HG02763 (cell line): ENCODE data around the gene WAPL.

Source experiments
- ATAC-seq: cut with Tn5 transposase; IDR thresholded peaks from one replicate; pipeline ENCODE4 v1.9.1; 2021; ENCODE audit warnings: mild to moderate bottlenecking, moderate library complexity; ENCODE audit not compliant: unreplicated experiment

Gene WAPL

GRCh38 chr10:86413046-86413728 lies 108.4 kb downstream of the WAPL start:
- peak; percentile 64 for ATAC-seq

GRCh38 chr10:86411852-86412560 lies 109.6 kb downstream of the WAPL start:
- no peak for ATAC-seq

- ATAC-seq = peak; percentile 49
Observed at GRCh38 chr10:86411281-86411841, 110.2 kb downstream of the WAPL start.

- no peak for ATAC-seq
Observed at GRCh38 chr10:86410542-86411124, 111.0 kb downstream of the WAPL start.

- no peak for ATAC-seq
Observed at GRCh38 chr10:86409183-86409582, 112.4 kb downstream of the WAPL start.

GRCh38 chr10:86403183-86403797 lies 118.3 kb downstream of the WAPL start:
- ATAC-seq = no peak

GRCh38 chr10:86402283-86402941 lies 119.2 kb downstream of the WAPL start:
- ATAC-seq = no peak

- no peak for ATAC-seq
Observed at GRCh38 chr10:86401588-86402282, 119.9 kb downstream of the WAPL start.

GRCh38 chr10:86400705-86401587 lies 120.6 kb downstream of the WAPL start:
- peak; percentile 40 for ATAC-seq

GRCh38 chr10:86399879-86400704 lies 121.5 kb downstream of the WAPL start:
- peak; percentile 83 for ATAC-seq

- no peak for ATAC-seq
Observed at GRCh38 chr10:86399514-86399878, 122.1 kb downstream of the WAPL start.

GRCh38 chr10:86397120-86397519 lies 124.5 kb downstream of the WAPL start:
- no peak for ATAC-seq

- no peak for ATAC-seq
Observed at GRCh38 chr10:86393862-86394455, 127.6 kb downstream of the WAPL start.

- ATAC-seq = no peak
Observed at GRCh38 chr10:86393362-86393761, 128.2 kb downstream of the WAPL start.

- ATAC-seq = peak; percentile 38
Observed at GRCh38 chr10:86392723-86393094, 128.9 kb downstream of the WAPL start.

- no peak for ATAC-seq
Observed at GRCh38 chr10:86391986-86392722, 129.4 kb downstream of the WAPL start.

- ATAC-seq = no peak
Observed at GRCh38 chr10:86391236-86391840, 130.3 kb downstream of the WAPL start.
